HepG2 (cell line): ENCODE measurements around the gene MAP10. TPM values are rescaled to one million over a fixed set of nuclear protein-coding genes. Genes with fewer than 3 reads are reported as not detected.

Experiments used
- ATAC-seq: fragments of 200-7000 bp; cut with Tn5 transposase; 3 replicates; pipeline ENCODE4 v1.9.1; 2020; ENCODE audit warnings: mild to moderate bottlenecking, moderate library complexity
- BruUV-seq: library from RNA; stranded (reverse); fragments of 400-500 nt; replicated peaks from 2 replicates; lab custom pipeline; 2021; lab: Mats Ljungman, UMichigan
- CTCF ChIA-PET: fragments of 300-600 bp; formaldehyde crosslinking; extraction: SDS; loops from one replicate; lab custom pipeline; 2021; ENCODE audit warnings: low total read pairs, inconsistent platforms, low intra/inter-chr PET ratio; lab: Yijun Ruan, JAX
- POLR2A ChIA-PET: fragments of 350-600 bp; sonication (Branson Sonifier 250); formaldehyde crosslinking; loops from one replicate; lab custom pipeline; 2020; ENCODE audit warnings: antibody characterized with exemption, inconsistent platforms; lab: Yijun Ruan, JAX
- DNase-seq: peaks from one replicate; pipeline ENCODE4 v3.0.0-alpha.2; 2015; ENCODE audit warnings: low spot score
- FAIRE-seq: peaks from 3 replicates; lab custom pipeline; 2011; peaks lifted over from hg19 to GRCh38; lab: Jason Lieb, UNC
- H2AFZ ChIP-seq: one replicate; pipeline ENCODE4 v1.6.1; 2011; ENCODE audit warnings: low read length, inconsistent platforms
- H3K27ac ChIP-seq: fragments of 300-600 bp; 3 replicates; pipeline ENCODE4 v1.8.0; 2011; ENCODE audit warnings: mixed run types, mild to moderate bottlenecking, mixed read lengths, low read length, inconsistent platforms; ENCODE audit not compliant: insufficient read depth; ENCODE audit errors: extremely low read length
- H3K27me3 ChIP-seq, 2 experiments: fragments of 200-600 bp in 1 of 2; 2 replicates in 1 of 2; 3 replicates in 1 of 2; pipeline versions ENCODE4 v1.6.0 to v1.8.0; 2011; ENCODE audit warnings: low read length in 2 of 2, mild to moderate bottlenecking in 2 of 2, moderate library complexity in 2 of 2, inconsistent platforms in 1 of 2; ENCODE audit not compliant: insufficient read depth in 2 of 2, control insufficient read depth in 1 of 2
- H3K36me3 ChIP-seq, 2 experiments: fragments of 200-600 bp in 1 of 2; replicated peaks in 1 of 2; 2 replicates in 1 of 2; 3 replicates in 1 of 2; pipeline versions ENCODE4 v1.5.1 to v1.8.0; 2011; ENCODE audit warnings: low read length in 2 of 2, inconsistent platforms in 1 of 2; ENCODE audit not compliant: insufficient read depth in 2 of 2, control insufficient read depth in 1 of 2
- H3K4me1 ChIP-seq: 2 replicates; pipeline ENCODE4 v1.5.1; 2012; ENCODE audit warnings: low read length, inconsistent platforms; ENCODE audit not compliant: insufficient read depth
- H3K4me2 ChIP-seq: 2 replicates; pipeline ENCODE4 v1.6.0; 2011; ENCODE audit warnings: low read depth, low read length, inconsistent platforms
- H3K4me3 ChIP-seq, 3 experiments: fragments of 200-600 bp in 1 of 3; sonication (generic), shearing (Covaris generic) in 1 of 3; replicated peaks in 1 of 3; 2 replicates each; pipeline ENCODE4 v1.5.1; 2011 to 2016; ENCODE audit warnings: low read length in 3 of 3, inconsistent platforms in 2 of 3, low read depth in 2 of 3, mild to moderate bottlenecking in 2 of 3, control low read depth in 1 of 3, mixed read lengths in 1 of 3; ENCODE audit not compliant: insufficient read depth in 1 of 3
- H3K79me2 ChIP-seq: one replicate; pipeline ENCODE4 v1.6.1; 2011; ENCODE audit warnings: low read length, inconsistent platforms; ENCODE audit not compliant: insufficient read depth
- H3K9ac ChIP-seq: 2 replicates; pipeline ENCODE4 v1.6.0; 2011; ENCODE audit warnings: mild to moderate bottlenecking, low read depth, low read length, inconsistent platforms; ENCODE audit not compliant: insufficient read depth
- H3K9me3 ChIP-seq: 2 replicates; pipeline ENCODE4 v1.5.1; 2012; ENCODE audit warnings: mild to moderate bottlenecking, low read length
- H4K20me1 ChIP-seq: 2 replicates; pipeline ENCODE4 v1.6.0; 2011; ENCODE audit warnings: inconsistent platforms, mild to moderate bottlenecking, low read length, moderate library complexity; ENCODE audit not compliant: insufficient read depth
- ARID3A ChIP-seq: IDR thresholded peaks from 2 replicates; pipeline ENCODE4 v1.6.1; 2012; ENCODE audit warnings: low read depth, low read length, improper control_type of control experiment
- CENPX ChIP-seq: sonication (generic); formaldehyde crosslinking; IDR thresholded peaks from 2 replicates; pipeline ENCODE4 v1.9.0; 2021; ENCODE audit warnings: mild to moderate bottlenecking, missing genetic modification reagents, moderate library complexity
- ISL2 ChIP-seq: sonication (generic); formaldehyde crosslinking; IDR thresholded peaks from 2 replicates; pipeline ENCODE4 v1.5.0; 2020; ENCODE audit warnings: missing genetic modification reagents
- KDM6A ChIP-seq: IDR thresholded peaks from 2 replicates; pipeline ENCODE4 v1.6.1; 2016; ENCODE audit warnings: low read depth
- KMT2A ChIP-seq: sonication (generic); formaldehyde crosslinking; IDR thresholded peaks from 2 replicates; pipeline ENCODE4 v1.4.0; 2020; ENCODE audit warnings: missing genetic modification reagents
- LBX2 ChIP-seq: sonication (generic); formaldehyde crosslinking; IDR thresholded peaks from 2 replicates; pipeline ENCODE4 v1.5.0; 2020; ENCODE audit warnings: missing genetic modification reagents, mild to moderate bottlenecking, borderline replicate concordance
- NFRKB ChIP-seq: fragments of 450-650 bp; IDR thresholded peaks from 2 replicates; pipeline ENCODE4 v1.6.1; 2017
- PHB2 ChIP-seq: fragments of 450-650 bp; IDR thresholded peaks from 2 replicates; pipeline ENCODE4 v1.6.1; 2018; ENCODE audit not compliant: partially characterized antibody
- SNRNP70 ChIP-seq: fragments of 200-400 bp; formaldehyde crosslinking; IDR thresholded peaks from 2 replicates; pipeline ENCODE4 v1.6.1; 2017; ENCODE audit warnings: mild to moderate bottlenecking, low read depth, low read length, moderate library complexity
- ZNF367 ChIP-seq: sonication (generic); formaldehyde crosslinking; IDR thresholded peaks from 2 replicates; pipeline ENCODE4 v1.4.0; 2020; ENCODE audit warnings: missing genetic modification reagents, borderline replicate concordance
- ZNF451 ChIP-seq: sonication (generic); formaldehyde crosslinking; IDR thresholded peaks from 2 replicates; pipeline ENCODE4 v1.5.0; 2020; ENCODE audit warnings: mild to moderate bottlenecking, missing genetic modification reagents
- ZNF547 ChIP-seq: sonication (generic); formaldehyde crosslinking; IDR thresholded peaks from 2 replicates; pipeline ENCODE4 v1.5.1; 2020; ENCODE audit warnings: mild to moderate bottlenecking, missing genetic modification reagents
- ZNF724P ChIP-seq: sonication (generic); formaldehyde crosslinking; IDR thresholded peaks from 2 replicates; pipeline ENCODE4 v1.8.0; 2022; ENCODE audit warnings: missing genetic modification reagents, borderline replicate concordance
- WGBS: methylation state at CpG from one replicate; pipeline ENCODE4 v1.1.6; 2017; ENCODE audit warnings: low lambda C conversion rate; 5-methylcytosine and 5-hydroxymethylcytosine counted together
- in situ Hi-C: cut with HindIII; loops from 2 replicates; pipeline ENCODE4 v1.10.0; 2017; ENCODE audit warnings: low pct_unique_long_range_greater_than_20kb; ENCODE audit not compliant: extremely low pct_ligation_motif_present
- intact Hi-C: fragments of 100-400 bp; cut with micrococcal nuclease; formaldehyde crosslinking; loops from one replicate; pipeline ENCODE4 v1.10.0; 2022; ENCODE audit not compliant: unreplicated experiment
- polyA plus RNA-seq, 8 experiments: library from polyadenylated mRNA; depleted of rRNA in 3 of 8; stranded (reverse) in 7 of 8; unstranded in 1 of 8; fragments of >200 nt; fragmentation: Illumina TruSeq in 4 of 8; extraction: Trizol in 4 of 8; gene quantifications; 2 replicates each; pipeline versions ENCODE4 v1.2.1 to v1.2.3, GENCODE V29; 2011 to 2016; ENCODE audit warnings: low read depth in 4 of 8, missing spikeins in 1 of 8, mixed read lengths in 1 of 8; ENCODE audit not compliant: insufficient read depth in 1 of 8
- total RNA-seq, 5 experiments: library from RNA; depleted of rRNA; stranded (reverse); fragments of >200 nt; fragmentation: Illumina TruSeq; extraction: Trizol; gene quantifications; 2 replicates each; pipeline ENCODE4 v1.2.3, GENCODE V29; 2016; ENCODE audit warnings: low read depth in 1 of 5

MAP10 gene
- total and polyA plus RNA-seq, 2 of the 13 experiments (the other 11 are each of a cell fraction or from before 2014, with no cell fraction given), result not detected

- DNase-seq, result no peak
- H3K79me2 ChIP-seq, result no peaks in the 10 kb centered on the region
- H3K9ac ChIP-seq, result no peak overlapping the region
- TF ChIP-seq SNRNP70, result no peak
- no TSS peak for BruUV-seq
- in situ Hi-C loops, result no loop called here
- CTCF ChIA-PET, result no interaction called here
- no peak overlapping the region for H2AFZ ChIP-seq
- FAIRE-seq, result no peak
- no peaks in the 10 kb centered on the region for H4K20me1 ChIP-seq
- H3K27me3 ChIP-seq, result no peaks in the 10 kb centered on the region
- H3K9me3 ChIP-seq, result no peaks in the 10 kb centered on the region
- no peak overlapping the region for H3K4me2 ChIP-seq
- intact Hi-C loops, result no loop called here
- 41% methylated on average over 12 of the region's 14 CpGs for WGBS
- no peak overlapping the region for H3K27ac ChIP-seq
- H3K4me3 ChIP-seq, result no peak overlapping the region
- POLR2A ChIA-PET, result no interaction called here
- H3K4me1 ChIP-seq, result no peaks in the 10 kb centered on the region
- ATAC-seq, result no peak
- no peaks in the 10 kb centered on the region for H3K36me3 ChIP-seq
Measured at GRCh38 chr1:232767305-232768074, 37.7 kb upstream of the MAP10 start.

GRCh38 chr1:232768793-232769192 is 36.4 kb upstream of the MAP10 start:
- no peaks in the 10 kb centered on the region for H3K9me3 ChIP-seq
- FAIRE-seq (no peak), ATAC-seq (no peak)
- H3K27me3 ChIP-seq, result no peaks in the 10 kb centered on the region
- no peaks in the 10 kb centered on the region for H3K79me2 ChIP-seq
- H3K4me3 ChIP-seq, result no peak overlapping the region
- H3K9ac ChIP-seq, result no peak overlapping the region
- ChIA-PET POLR2A (no interaction called here), CTCF (no interaction called here)
- WGBS, result 0% methylated on average over 2 of the region's 2 CpGs
- no peaks in the 10 kb centered on the region for H3K36me3 ChIP-seq
- no peak overlapping the region for H2AFZ ChIP-seq
- no peak overlapping the region for H3K4me2 ChIP-seq
- no peak overlapping the region for H3K27ac ChIP-seq
- TF ChIP-seq KDM6A (CRISPR knock-in tag) (no peak), ISL2 (CRISPR knock-in tag) (no peak), ZNF724P (CRISPR knock-in tag) (no peak), ZNF547 (CRISPR knock-in tag) (no peak), KMT2A (no peak), PHB2 (no peak), CENPX (CRISPR knock-in tag) (no peak), ZNF367 (CRISPR knock-in tag) (no peak), ARID3A (no peak), ZNF451 (no peak), LBX2 (CRISPR knock-in tag) (no peak), NFRKB (no peak)
- TF ChIP-seq, all 625 proteins: peak for 0
- Histone ChIP-seq H4K20me1 (no peaks in the 10 kb centered on the region), H3K4me1 (no peaks in the 10 kb centered on the region)
- DNase-seq, result no peak
- intact Hi-C loops, result no loop called here
- in situ Hi-C loops, result no loop called here
- no TSS peak for BruUV-seq
